Parathyroid adenoma (tissue), 2 donors: ENCODE measurements around the gene FCRL6.

ENCODE experiments used
- H2AFZ ChIP-seq: fragments of 300-600 bp; sonication (generic); one replicate; pipeline ENCODE4 v1.7.0; 2017; ENCODE audit warnings: antibody characterized with exemption, mild to moderate bottlenecking
- H3K27ac ChIP-seq: fragments of 300-600 bp; sonication (generic); one replicate; pipeline ENCODE4 v1.7.0; 2017
- H3K27me3 ChIP-seq: fragments of 300-600 bp; sonication (generic); one replicate; pipeline ENCODE4 v1.7.0; 2017; ENCODE audit warnings: low read length; ENCODE audit not compliant: control insufficient read depth, insufficient read depth
- H3K36me3 ChIP-seq: fragments of 300-600 bp; sonication (generic); one replicate; pipeline ENCODE4 v1.7.0; 2017; ENCODE audit warnings: low read length; ENCODE audit not compliant: control insufficient read depth, insufficient read depth
- H3K4me1 ChIP-seq: fragments of 300-600 bp; sonication (generic); one replicate; pipeline ENCODE4 v1.7.0; 2017; ENCODE audit warnings: control low read depth
- H3K4me2 ChIP-seq: fragments of 300-600 bp; sonication (generic); one replicate; pipeline ENCODE4 v1.7.0; 2017; ENCODE audit warnings: low read length
- H3K4me3 ChIP-seq: fragments of 300-600 bp; sonication (generic); one replicate; pipeline ENCODE4 v1.7.0; 2017; ENCODE audit warnings: low read depth, low read length
- H3K79me2 ChIP-seq: fragments of 300-600 bp; sonication (generic); one replicate; pipeline ENCODE4 v1.7.0; 2017; ENCODE audit warnings: control low read depth
- H3K9ac ChIP-seq: fragments of 300-600 bp; sonication (generic); one replicate; pipeline ENCODE4 v1.7.0; 2017; ENCODE audit warnings: mild to moderate bottlenecking
- H3K9me3 ChIP-seq: fragments of 300-600 bp; sonication (generic); one replicate; pipeline ENCODE4 v1.7.0; 2017; ENCODE audit warnings: low read length; ENCODE audit not compliant: control insufficient read depth
- CTCF ChIP-seq: fragments of 300-600 bp; sonication (generic); IDR thresholded peaks from one replicate; pipeline ENCODE4 v1.7.0; 2017; ENCODE audit warnings: antibody characterized with exemption, mild to moderate bottlenecking
- donor health status: primary hyperparathyroidism.

Gene FCRL6

GRCh38 chr1:159835356-159835755 is 33.2 kb downstream of the FCRL6 start:
- H3K27me3 ChIP-seq: no peaks in the 10 kb centered on the region
- no peaks in the 10 kb centered on the region for H3K36me3 ChIP-seq
- no peak overlapping the region for H3K4me2 ChIP-seq
- no peak overlapping the region for H2AFZ ChIP-seq
- TF ChIP-seq CTCF: no peak
- no peak overlapping the region for H3K9ac ChIP-seq
- H3K27ac ChIP-seq: no peak overlapping the region
- H3K9me3 ChIP-seq: no peaks in the 10 kb centered on the region
- no peaks in the 10 kb centered on the region for H3K79me2 ChIP-seq
- H3K4me1 ChIP-seq: no peaks in the 10 kb centered on the region
- no peak overlapping the region for H3K4me3 ChIP-seq

- H3K4me2 ChIP-seq: no peak overlapping the region
- no peak for TF ChIP-seq CTCF
- no peak overlapping the region for H3K27ac ChIP-seq
- no peak overlapping the region for H3K9ac ChIP-seq
- H3K79me2 ChIP-seq: no peaks in the 10 kb centered on the region
- no peaks in the 10 kb centered on the region for H3K36me3 ChIP-seq
- no peaks in the 10 kb centered on the region for H3K9me3 ChIP-seq
- H2AFZ ChIP-seq: no peak overlapping the region
- H3K4me3 ChIP-seq: no peak overlapping the region
- no peaks in the 10 kb centered on the region for H3K27me3 ChIP-seq
- H3K4me1 ChIP-seq: no peaks in the 10 kb centered on the region
Observed at GRCh38 chr1:159835862-159836525, 33.8 kb downstream of the FCRL6 start.

- H3K27ac ChIP-seq: no peak overlapping the region
- H3K36me3 ChIP-seq: no peaks in the 10 kb centered on the region
- no peak overlapping the region for H2AFZ ChIP-seq
- no peak for TF ChIP-seq CTCF
- H3K27me3 ChIP-seq: no peaks in the 10 kb centered on the region
- no peaks in the 10 kb centered on the region for H3K4me1 ChIP-seq
- H3K9me3 ChIP-seq: no peaks in the 10 kb centered on the region
- no peak overlapping the region for H3K4me2 ChIP-seq
- H3K79me2 ChIP-seq: no peaks in the 10 kb centered on the region
- H3K4me3 ChIP-seq: no peak overlapping the region
- no peak overlapping the region for H3K9ac ChIP-seq
Observed at GRCh38 chr1:159838715-159839114, 36.6 kb downstream of the FCRL6 start.

GRCh38 chr1:159839116-159839849 is 37.1 kb downstream of the FCRL6 start:
- TF ChIP-seq CTCF: no peak

GRCh38 chr1:159841749-159842148 is 39.6 kb downstream of the FCRL6 start:
- H3K4me2 ChIP-seq: no peak overlapping the region
- no peak overlapping the region for H2AFZ ChIP-seq
- H3K9me3 ChIP-seq: no peaks in the 10 kb centered on the region
- no peaks in the 10 kb centered on the region for H3K36me3 ChIP-seq
- no peak overlapping the region for H3K27ac ChIP-seq
- no peak overlapping the region for H3K9ac ChIP-seq
- TF ChIP-seq CTCF: no peak
- no peaks in the 10 kb centered on the region for H3K79me2 ChIP-seq
- H3K27me3 ChIP-seq: no peaks in the 10 kb centered on the region
- no peak overlapping the region for H3K4me3 ChIP-seq
- H3K4me1 ChIP-seq: no peaks in the 10 kb centered on the region

More at GRCh38 chr1:159839116-159839849, 37.1 kb downstream of the FCRL6 start:
- Histone ChIP-seq H3K9me3 (no peaks in the 10 kb centered on the region), H3K9ac (no peak overlapping the region), H3K79me2 (no peaks in the 10 kb centered on the region), H3K36me3 (no peaks in the 10 kb centered on the region), H3K27ac (no peak overlapping the region), H3K4me1 (no peaks in the 10 kb centered on the region), H3K4me3 (no peak overlapping the region), H3K27me3 (no peaks in the 10 kb centered on the region), H3K4me2 (no peak overlapping the region), H2AFZ (no peak overlapping the region)
